Neural progenitor cell (in vitro differentiated cells): ENCODE results near the gene TMBIM1. TPM values are rescaled to one million over a fixed set of nuclear protein-coding genes. Genes with fewer than 3 reads are reported as not detected.

Experiments used
- DNase-seq: peaks from one replicate; pipeline ENCODE4 v3.0.0-alpha.2; 2016; ENCODE audit warnings: low spot score
- H2AFZ ChIP-seq: fragments of 200-600 bp; sonication (generic); replicated peaks from 2 replicates; pipeline ENCODE4 v1.6.1; 2016; ENCODE audit warnings: antibody characterized with exemption
- H3F3A ChIP-seq: fragments of 200-600 bp; sonication (generic); 2 replicates; pipeline ENCODE4 v1.6.1; 2016; ENCODE audit warnings: antibody characterized with exemption, low read depth
- H3K27ac ChIP-seq: fragments of 200-600 bp; sonication (generic); 2 replicates; pipeline ENCODE4 v1.5.1; 2016; ENCODE audit warnings: mild to moderate bottlenecking
- H3K27me3 ChIP-seq: fragments of 200-600 bp; sonication (generic); 2 replicates; pipeline ENCODE4 v1.6.1; 2016; ENCODE audit warnings: mild to moderate bottlenecking, moderate library complexity
- H3K36me3 ChIP-seq: fragments of 200-600 bp; sonication (generic); 2 replicates; pipeline ENCODE4 v1.5.1; 2016
- H3K4me1 ChIP-seq: fragments of 200-600 bp; sonication (generic); 2 replicates; pipeline ENCODE4 v1.6.1; 2016; ENCODE audit warnings: mixed run types
- H3K4me2 ChIP-seq: fragments of 200-600 bp; sonication (generic); 2 replicates; pipeline ENCODE4 v1.6.1; 2016
- H3K4me3 ChIP-seq: fragments of 200-600 bp; sonication (generic); 2 replicates; pipeline ENCODE4 v1.5.1; 2016
- H3K79me2 ChIP-seq: fragments of 200-600 bp; sonication (generic); 2 replicates; pipeline ENCODE4 v1.6.1; 2016; ENCODE audit warnings: low read depth
- H3K9ac ChIP-seq: fragments of 200-600 bp; sonication (generic); 2 replicates; pipeline ENCODE4 v1.6.1; 2016
- H3K9me3 ChIP-seq: fragments of 200-600 bp; sonication (generic); 2 replicates; pipeline ENCODE4 v1.5.1; 2016; ENCODE audit warnings: low read depth
- H4K20me1 ChIP-seq: fragments of 200-600 bp; sonication (generic); 2 replicates; pipeline ENCODE4 v1.6.1; 2016; ENCODE audit warnings: low read depth
- H3K27ac Mint-ChIP-seq: 3 replicates; pipeline ENCODE4 v1.8.0; 2021; ENCODE audit warnings: mixed read lengths
- H3K27me3 Mint-ChIP-seq: 2 replicates; pipeline ENCODE4 v1.8.0; 2022; ENCODE audit warnings: low read depth, mild to moderate bottlenecking, inconsistent platforms, moderate library complexity, mixed read lengths; ENCODE audit not compliant: insufficient read depth
- H3K36me3 Mint-ChIP-seq: 3 replicates; pipeline ENCODE4 v1.8.0; 2021; ENCODE audit warnings: mixed read lengths
- H3K4me1 Mint-ChIP-seq: 3 replicates; pipeline ENCODE4 v1.8.0; 2021; ENCODE audit warnings: mixed read lengths
- H3K4me3 Mint-ChIP-seq: 3 replicates; pipeline ENCODE4 v1.8.0; 2021; ENCODE audit warnings: mild to moderate bottlenecking, moderate library complexity, mixed read lengths
- H3K9me3 Mint-ChIP-seq: 3 replicates; pipeline ENCODE4 v1.8.0; 2020; ENCODE audit warnings: mixed read lengths
- CTCF ChIP-seq: fragments of 200-600 bp; sonication (generic); IDR thresholded peaks from 2 replicates; pipeline ENCODE4 v1.5.1; 2017; ENCODE audit warnings: antibody characterized with exemption, mild to moderate bottlenecking
- EZH2 ChIP-seq: fragments of 200-600 bp; sonication (generic); IDR thresholded peaks from 2 replicates; pipeline ENCODE4 v1.6.1; 2017; ENCODE audit warnings: antibody characterized with exemption, mild to moderate bottlenecking, moderate library complexity
- EZH2phosphoT487 ChIP-seq: fragments of 200-600 bp; sonication (generic); IDR thresholded peaks from 2 replicates; pipeline ENCODE4 v1.6.1; 2017; ENCODE audit warnings: antibody characterized with exemption
- total RNA-seq: library from RNA; depleted of rRNA; stranded (reverse); fragments of >200 nt; gene quantifications from 2 replicates; pipeline ENCODE4 v1.2.3, GENCODE V29; 2015; ENCODE audit warnings: low replicate concordance

The TMBIM1 gene
- total RNA-seq, 1 donor from 2014 or later: 11.1 TPM

- Mint-ChIP-seq H3K9me3 (no peaks in the 10 kb centered on the region), H3K4me1 (peaks cover 6% of the 10 kb centered on the region), H3K36me3 (peaks cover 4% of the 10 kb centered on the region), H3K27ac (no peak overlapping the region), H3K27me3 (peaks cover 4% of the 10 kb centered on the region), H3K4me3 (no peak overlapping the region)
- Histone ChIP-seq H3K4me1 (no peaks in the 10 kb centered on the region), H3F3A (peaks cover 4% of the 10 kb centered on the region), H2AFZ (no peak overlapping the region), H3K4me3 (no peak overlapping the region), H3K9ac (no peak overlapping the region), H4K20me1 (no peaks in the 10 kb centered on the region), H3K4me2 (no peak overlapping the region), H3K27ac (no peak overlapping the region), H3K27me3 (no peaks in the 10 kb centered on the region), H3K9me3 (no peaks in the 10 kb centered on the region), H3K36me3 (no peaks in the 10 kb centered on the region), H3K79me2 (no peaks in the 10 kb centered on the region)
- no peak for TF ChIP-seq CTCF
- TF ChIP-seq EZH2: no peak
- TF ChIP-seq EZH2phosphoT487: no peak
- DNase-seq: no peak
Measured at GRCh38 chr2:218276986-218277755, 15.1 kb downstream of the TMBIM1 start.

GRCh38 chr2:218275371-218276072, 16.8 kb downstream of the TMBIM1 start:
- no peak for DNase-seq
- H3K36me3 ChIP-seq: no peaks in the 10 kb centered on the region

GRCh38 chr2:218274586-218274985, 17.7 kb downstream of the TMBIM1 start:
- Histone ChIP-seq H3K4me1 (peaks cover 6% of the 10 kb centered on the region), H3K4me2 (no peak overlapping the region), H3K4me3 (no peak overlapping the region), H3F3A (peaks cover 10% of the 10 kb centered on the region), H3K9me3 (no peaks in the 10 kb centered on the region), H3K9ac (no peak overlapping the region), H3K36me3 (no peaks in the 10 kb centered on the region), H3K27me3 (no peaks in the 10 kb centered on the region), H3K79me2 (peaks cover 10% of the 10 kb centered on the region), H2AFZ (no peak overlapping the region), H3K27ac (no peak overlapping the region), H4K20me1 (no peaks in the 10 kb centered on the region)
- H3K27ac Mint-ChIP-seq: no peak overlapping the region
- no peaks in the 10 kb centered on the region for H3K27me3 Mint-ChIP-seq
- no peak for TF ChIP-seq EZH2phosphoT487
- TF ChIP-seq EZH2: no peak
- TF ChIP-seq CTCF: no peak
- no peaks in the 10 kb centered on the region for H3K9me3 Mint-ChIP-seq
- H3K36me3 Mint-ChIP-seq: peaks cover 4% of the 10 kb centered on the region
- H3K4me1 Mint-ChIP-seq: peaks cover 22% of the 10 kb centered on the region
- no peak for DNase-seq
- no peak overlapping the region for H3K4me3 Mint-ChIP-seq

More at GRCh38 chr2:218275371-218276072, 16.8 kb downstream of the TMBIM1 start:
- Histone ChIP-seq H3K27ac (no peak overlapping the region), H3K27me3 (no peaks in the 10 kb centered on the region), H2AFZ (no peak overlapping the region), H3K4me2 (no peak overlapping the region), H4K20me1 (no peaks in the 10 kb centered on the region), H3K79me2 (peaks cover 8% of the 10 kb centered on the region), H3K9me3 (no peaks in the 10 kb centered on the region), H3K4me3 (no peak overlapping the region), H3F3A (peaks cover 6% of the 10 kb centered on the region), H3K9ac (no peak overlapping the region), H3K4me1 (peaks cover 6% of the 10 kb centered on the region)
- TF ChIP-seq CTCF: no peak
- no peak for TF ChIP-seq EZH2phosphoT487
- TF ChIP-seq EZH2: no peak
- Mint-ChIP-seq H3K4me1 (peaks cover 19% of the 10 kb centered on the region), H3K4me3 (no peak overlapping the region), H3K36me3 (peaks cover 4% of the 10 kb centered on the region), H3K27me3 (peaks cover 2% of the 10 kb centered on the region), H3K27ac (no peak overlapping the region), H3K9me3 (no peaks in the 10 kb centered on the region)
